ENCODE results near the gene ZNF775. TPM values are rescaled to one million over a fixed set of nuclear protein-coding genes. Genes with fewer than 3 reads are reported as not detected.

ZNF775 gene
- total RNA-seq, 1 experiment from 2014 or later: 1.7 TPM

DNA sequence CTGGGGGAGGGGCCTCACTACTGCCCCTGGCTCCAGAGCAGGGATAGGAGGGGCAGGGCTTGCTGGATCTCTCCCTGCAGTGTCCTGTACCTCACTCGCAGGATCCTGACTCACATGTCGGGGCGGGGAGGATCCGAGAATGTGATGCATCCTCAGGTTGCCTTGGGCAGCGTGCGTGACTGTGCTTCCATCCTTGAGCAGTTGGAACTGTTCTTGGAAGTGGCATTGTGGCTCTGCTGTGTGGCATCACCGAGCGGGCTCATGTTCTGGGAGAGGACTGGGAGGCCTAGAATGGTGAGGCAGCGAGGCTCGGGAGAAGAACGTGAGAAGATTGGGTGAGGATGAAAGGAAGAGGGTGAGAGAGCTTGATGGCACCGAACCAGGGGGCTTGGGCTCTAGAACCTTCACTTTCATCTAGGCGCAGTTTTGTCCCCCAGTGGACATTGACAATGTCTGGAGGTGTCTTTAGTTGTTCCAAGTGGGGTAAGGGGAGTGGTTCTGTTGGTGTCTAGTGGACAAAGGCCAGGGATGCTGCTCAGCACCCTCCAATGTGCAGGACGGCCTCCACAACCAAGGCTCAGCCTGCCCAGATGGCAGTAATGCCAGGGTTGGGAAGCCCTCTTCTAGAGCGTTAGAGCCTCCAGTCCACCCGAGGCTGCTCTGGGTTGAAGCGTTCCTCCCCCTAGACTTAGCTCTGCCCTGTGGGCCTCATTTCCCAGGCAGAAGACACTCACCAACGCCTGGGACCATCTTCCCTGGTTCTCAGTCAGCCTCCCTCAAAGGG is 46.1 kb upstream of the ZNF775 start:
- ChIA-PET POLR2A (interaction anchor here (0.6 kb wide), 1 partner anchor 1133 kb away, joined by 3 read pairs; no protein-coding TSS in a partner anchor), CTCF (no interaction called here)
- DNase-seq (ENCODE audit: unreplicated experiment): no peak
- Mint-ChIP-seq H3K4me3 (ENCODE audit: unreplicated experiment) (no peak overlapping the region), H3K36me3 (ENCODE audit: insufficient read depth, unreplicated experiment) (peaks cover 21% of the 10 kb centered on the region), H3K4me1 (ENCODE audit: insufficient read depth, unreplicated experiment) (no peaks in the 10 kb centered on the region), H3K27me3 (ENCODE audit: insufficient read depth, unreplicated experiment) (no peaks in the 10 kb centered on the region), H3K27ac (ENCODE audit: low read depth, unreplicated experiment) (no peak overlapping the region), H3K9me3 (ENCODE audit: unreplicated experiment) (no peaks in the 10 kb centered on the region)
- intact Hi-C loops (cut with micrococcal nuclease): no loop called here
- TF ChIP-seq, protein P1, sequence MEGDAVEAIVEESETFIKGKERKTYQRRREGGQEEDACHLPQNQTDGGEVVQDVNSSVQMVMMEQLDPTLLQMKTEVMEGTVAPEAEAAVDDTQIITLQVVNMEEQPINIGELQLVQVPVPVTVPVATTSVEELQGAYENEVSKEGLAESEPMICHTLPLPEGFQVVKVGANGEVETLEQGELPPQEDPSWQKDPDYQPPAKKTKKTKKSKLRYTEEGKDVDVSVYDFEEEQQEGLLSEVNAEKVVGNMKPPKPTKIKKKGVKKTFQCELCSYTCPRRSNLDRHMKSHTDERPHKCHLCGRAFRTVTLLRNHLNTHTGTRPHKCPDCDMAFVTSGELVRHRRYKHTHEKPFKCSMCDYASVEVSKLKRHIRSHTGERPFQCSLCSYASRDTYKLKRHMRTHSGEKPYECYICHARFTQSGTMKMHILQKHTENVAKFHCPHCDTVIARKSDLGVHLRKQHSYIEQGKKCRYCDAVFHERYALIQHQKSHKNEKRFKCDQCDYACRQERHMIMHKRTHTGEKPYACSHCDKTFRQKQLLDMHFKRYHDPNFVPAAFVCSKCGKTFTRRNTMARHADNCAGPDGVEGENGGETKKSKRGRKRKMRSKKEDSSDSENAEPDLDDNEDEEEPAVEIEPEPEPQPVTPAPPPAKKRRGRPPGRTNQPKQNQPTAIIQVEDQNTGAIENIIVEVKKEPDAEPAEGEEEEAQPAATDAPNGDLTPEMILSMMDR (IDR thresholded peaks at IDR 0.05; ENCODE audit: unreplicated experiment): no peak
- no TSS peak for BruUV-seq (replicated peaks)

DNA sequence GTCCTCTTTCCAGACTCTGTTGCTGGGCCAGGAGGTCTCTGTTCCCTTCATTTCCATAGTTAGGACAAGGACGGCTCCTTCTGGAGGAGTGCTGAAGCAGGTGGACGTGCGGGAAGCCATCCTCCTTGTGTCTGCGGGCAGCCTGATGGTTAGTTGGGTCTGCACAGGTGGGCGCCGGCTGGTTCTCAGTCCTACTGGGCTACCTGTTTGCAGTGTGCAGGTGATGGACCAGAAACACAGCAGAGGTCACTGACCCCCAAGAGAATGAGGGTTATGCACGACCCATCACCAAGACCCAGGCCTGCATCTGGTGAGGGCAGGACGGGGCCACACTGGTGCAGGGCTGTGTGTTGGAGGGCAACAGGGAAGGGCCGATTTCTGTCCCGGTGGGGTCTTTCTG is 45.5 kb upstream of the ZNF775 start:
- H3K4me3 Mint-ChIP-seq (ENCODE audit: unreplicated experiment): no peak overlapping the region
- H3K36me3 Mint-ChIP-seq (ENCODE audit: insufficient read depth, unreplicated experiment): peaks cover 18% of the 10 kb centered on the region
- intact Hi-C loops (cut with micrococcal nuclease): no loop called here
- H3K9me3 Mint-ChIP-seq (ENCODE audit: unreplicated experiment): no peaks in the 10 kb centered on the region
- H3K27ac Mint-ChIP-seq (ENCODE audit: low read depth, unreplicated experiment): no peak overlapping the region
- no peaks in the 10 kb centered on the region for H3K27me3 Mint-ChIP-seq (ENCODE audit: insufficient read depth, unreplicated experiment)
- TF ChIP-seq, protein P1 (IDR thresholded peaks at IDR 0.05; ENCODE audit: unreplicated experiment): no peak
- BruUV-seq (replicated peaks): no TSS peak
- no peak for DNase-seq (ENCODE audit: unreplicated experiment)
- POLR2A ChIA-PET: no interaction called here
- no peaks in the 10 kb centered on the region for H3K4me1 Mint-ChIP-seq (ENCODE audit: insufficient read depth, unreplicated experiment)
- CTCF ChIA-PET: no interaction called here

DNA sequence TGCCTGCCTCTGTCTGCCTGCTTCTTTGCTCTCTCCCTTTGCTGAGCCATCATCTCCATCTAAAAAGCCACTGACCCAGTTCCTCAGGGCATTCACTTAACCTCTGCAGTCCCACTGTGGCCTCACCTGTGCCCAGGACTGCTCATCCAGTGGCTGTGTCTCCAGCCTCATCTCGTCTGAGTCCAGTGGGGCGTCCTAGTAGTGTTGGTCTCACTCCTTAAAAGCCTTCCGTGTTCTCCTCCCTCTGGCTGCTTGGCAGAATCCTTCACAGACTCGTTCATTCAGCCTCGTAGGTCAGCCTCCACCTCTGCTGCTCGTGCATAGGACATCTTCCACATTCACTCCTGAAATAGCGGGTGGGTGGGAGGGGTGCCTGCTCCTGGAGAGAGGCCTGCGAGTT is 45.0 kb upstream of the ZNF775 start:
- H3K4me1 Mint-ChIP-seq (ENCODE audit: insufficient read depth, unreplicated experiment): no peaks in the 10 kb centered on the region
- no peak for DNase-seq (ENCODE audit: unreplicated experiment)
- H3K9me3 Mint-ChIP-seq (ENCODE audit: unreplicated experiment): no peaks in the 10 kb centered on the region
- POLR2A ChIA-PET: no interaction called here
- intact Hi-C loops (cut with micrococcal nuclease): no loop called here
- CTCF ChIA-PET: no interaction called here
- BruUV-seq (replicated peaks): no TSS peak
- H3K27ac Mint-ChIP-seq (ENCODE audit: low read depth, unreplicated experiment): no peak overlapping the region
- H3K4me3 Mint-ChIP-seq (ENCODE audit: unreplicated experiment): no peak overlapping the region
- TF ChIP-seq, protein P1 (IDR thresholded peaks at IDR 0.05; ENCODE audit: unreplicated experiment): no peak
- no peaks in the 10 kb centered on the region for H3K27me3 Mint-ChIP-seq (ENCODE audit: insufficient read depth, unreplicated experiment)
- H3K36me3 Mint-ChIP-seq (ENCODE audit: insufficient read depth, unreplicated experiment): peaks cover 14% of the 10 kb centered on the region

DNA sequence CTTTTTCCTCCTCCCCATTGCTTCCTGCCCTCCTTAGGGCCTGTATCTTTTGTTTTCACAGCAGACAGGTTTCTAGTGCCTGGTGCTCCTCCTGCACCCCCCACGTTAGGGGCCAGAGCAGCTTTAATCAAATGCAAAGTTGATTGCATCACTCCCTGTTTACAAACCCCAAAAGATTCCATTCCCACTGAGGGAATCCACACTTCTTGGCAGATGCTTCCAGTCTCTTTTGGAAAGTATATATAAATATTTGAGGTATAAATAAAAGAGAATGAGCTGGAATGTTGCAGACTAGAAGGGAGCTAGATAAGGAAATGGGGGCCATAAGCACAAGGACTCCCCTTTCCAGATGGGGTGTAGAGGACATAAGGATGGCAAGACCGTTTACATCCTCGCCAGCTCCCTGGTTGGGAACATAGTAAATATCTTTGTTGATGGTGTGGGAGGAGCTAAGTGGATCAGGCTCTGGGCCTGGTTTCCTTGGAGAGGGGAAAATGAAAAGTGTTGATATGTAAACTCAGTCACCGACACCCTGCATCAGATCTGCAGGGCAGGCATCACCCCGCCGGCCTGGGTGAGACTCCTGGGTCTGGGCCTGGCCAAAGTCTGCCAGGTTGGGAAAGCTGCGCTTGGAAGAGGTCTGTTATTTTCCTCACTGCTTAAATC is 43.9 kb upstream of the ZNF775 start:
- ChIA-PET CTCF (interaction anchor here (0.7 to 1.1 kb wide), 2 partner anchors 38 to 444 kb away, joined by 3 read pairs; no protein-coding TSS in a partner anchor), POLR2A (interaction anchor here (0.6 to 0.7 kb wide), 2 partner anchors 197 to 495 kb away, joined by 3 to 4 read pairs; no protein-coding TSS in a partner anchor)
- no peak for DNase-seq (ENCODE audit: unreplicated experiment)
- no TSS peak for BruUV-seq (replicated peaks)
- Mint-ChIP-seq H3K36me3 (ENCODE audit: insufficient read depth, unreplicated experiment) (peaks cover 11% of the 10 kb centered on the region), H3K27ac (ENCODE audit: low read depth, unreplicated experiment) (no peak overlapping the region), H3K9me3 (ENCODE audit: unreplicated experiment) (no peaks in the 10 kb centered on the region), H3K4me3 (ENCODE audit: unreplicated experiment) (no peak overlapping the region), H3K27me3 (ENCODE audit: insufficient read depth, unreplicated experiment) (no peaks in the 10 kb centered on the region), H3K4me1 (ENCODE audit: insufficient read depth, unreplicated experiment) (no peaks in the 10 kb centered on the region)
- intact Hi-C loops (cut with micrococcal nuclease): no loop called here
- TF ChIP-seq, protein P1 (IDR thresholded peaks at IDR 0.05; ENCODE audit: unreplicated experiment): no peak

All from MCF 10A (cell line).